BE2C (cell line): ENCODE measurements around the gene SUV39H2.
"Not testable (repeated sequence)": the region's sequence is repeated elsewhere in the genome, so short reads cannot be mapped to it uniquely, and the experiment has no call there.

Experiments
- DNase-seq: peaks from one replicate; pipeline ENCODE4 v3.0.0-alpha.2; 2020
- H3K27me3 ChIP-seq: fragments of 250-450 bp; sonication (Bioruptor Pico); 2 replicates; pipeline ENCODE4 v1.5.1; 2020; ENCODE audit warnings: mild to moderate bottlenecking
- H3K36me3 ChIP-seq: fragments of 250-450 bp; sonication (Bioruptor Pico); 2 replicates; pipeline ENCODE4 v1.5.1; 2020; ENCODE audit warnings: mild to moderate bottlenecking
- H3K4me1 ChIP-seq: fragments of 250-450 bp; sonication (Bioruptor Pico); 2 replicates; pipeline ENCODE4 v1.5.1; 2020
- H3K4me3 ChIP-seq: 2 replicates; pipeline ENCODE4 v1.5.1; 2011; ENCODE audit warnings: low read depth, low read length
- H3K9me3 ChIP-seq: fragments of 250-450 bp; sonication (Bioruptor Pico); 2 replicates; pipeline ENCODE4 v1.5.1; 2020
- TF ChIP-seq, protein P1 (sequence below): IDR thresholded peaks from 2 replicates; pipeline ENCODE4 v1.5.1; 2012; ENCODE audit warnings: mild to moderate bottlenecking, low read depth, low read length

The SUV39H2 gene

GRCh38 chr10:14936584-14936983 is 57.9 kb downstream of the SUV39H2 start:
- no peaks in the 10 kb centered on the region for H3K4me1 ChIP-seq
- no peaks in the 10 kb centered on the region for H3K27me3 ChIP-seq
- TF ChIP-seq, protein P1, sequence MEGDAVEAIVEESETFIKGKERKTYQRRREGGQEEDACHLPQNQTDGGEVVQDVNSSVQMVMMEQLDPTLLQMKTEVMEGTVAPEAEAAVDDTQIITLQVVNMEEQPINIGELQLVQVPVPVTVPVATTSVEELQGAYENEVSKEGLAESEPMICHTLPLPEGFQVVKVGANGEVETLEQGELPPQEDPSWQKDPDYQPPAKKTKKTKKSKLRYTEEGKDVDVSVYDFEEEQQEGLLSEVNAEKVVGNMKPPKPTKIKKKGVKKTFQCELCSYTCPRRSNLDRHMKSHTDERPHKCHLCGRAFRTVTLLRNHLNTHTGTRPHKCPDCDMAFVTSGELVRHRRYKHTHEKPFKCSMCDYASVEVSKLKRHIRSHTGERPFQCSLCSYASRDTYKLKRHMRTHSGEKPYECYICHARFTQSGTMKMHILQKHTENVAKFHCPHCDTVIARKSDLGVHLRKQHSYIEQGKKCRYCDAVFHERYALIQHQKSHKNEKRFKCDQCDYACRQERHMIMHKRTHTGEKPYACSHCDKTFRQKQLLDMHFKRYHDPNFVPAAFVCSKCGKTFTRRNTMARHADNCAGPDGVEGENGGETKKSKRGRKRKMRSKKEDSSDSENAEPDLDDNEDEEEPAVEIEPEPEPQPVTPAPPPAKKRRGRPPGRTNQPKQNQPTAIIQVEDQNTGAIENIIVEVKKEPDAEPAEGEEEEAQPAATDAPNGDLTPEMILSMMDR = no peak
- peaks cover 4% of the 10 kb centered on the region; the same call in 1 of the 2 replicates for H3K36me3 ChIP-seq
- no peak overlapping the region for H3K4me3 ChIP-seq
- H3K9me3 ChIP-seq = no peaks in the 10 kb centered on the region
- no peak for DNase-seq

- H3K4me1 ChIP-seq, DNase-seq, H3K36me3 ChIP-seq: not testable (repeated sequence)
These were observed 60.3 kb downstream of the SUV39H2 start for GRCh38 chr10:14938971-14939370.

DNA sequence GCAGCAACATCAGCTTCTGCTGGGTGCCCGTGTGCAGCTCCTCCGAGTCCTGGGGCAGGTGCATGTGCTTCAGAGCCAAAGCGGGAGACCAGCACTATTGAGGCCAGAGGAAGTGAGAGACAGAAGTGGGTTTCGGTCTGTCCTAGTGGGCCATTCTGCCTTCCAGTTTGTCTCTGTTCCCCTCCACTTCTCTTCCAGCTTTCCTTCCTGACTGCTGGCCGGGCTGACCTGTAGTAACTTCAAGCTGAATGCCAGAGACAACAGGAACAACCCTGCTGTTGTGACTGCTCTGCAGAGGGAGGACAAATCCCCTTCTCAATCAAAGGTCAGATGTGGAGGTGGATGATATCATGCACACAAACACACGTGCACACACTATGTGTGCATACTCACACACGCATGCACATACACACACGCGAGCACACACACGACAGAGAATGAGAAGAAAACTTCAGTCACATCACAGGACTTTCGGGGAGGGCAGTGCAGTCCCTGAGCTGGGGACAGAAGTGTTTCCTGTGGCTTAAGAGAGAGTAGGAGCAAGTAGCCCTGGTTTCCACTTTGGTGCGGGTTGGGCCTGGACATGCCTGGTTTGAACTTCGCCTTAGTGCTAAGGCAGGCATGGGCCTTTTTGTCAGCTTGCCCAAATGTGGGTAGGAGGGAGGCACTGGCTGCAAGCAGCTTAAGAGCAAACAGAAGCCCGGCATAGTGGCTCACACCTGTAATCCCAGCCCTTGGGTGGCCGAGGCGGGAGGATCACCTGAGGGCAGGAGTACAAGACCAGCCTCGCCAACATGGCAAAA is 63.7 kb downstream of the SUV39H2 start:
- not testable (repeated sequence) for DNase-seq, H3K4me3 ChIP-seq, H3K36me3 ChIP-seq, H3K4me1 ChIP-seq, H3K9me3 ChIP-seq, H3K27me3 ChIP-seq

More at GRCh38 chr10:14938971-14939370, 60.3 kb downstream of the SUV39H2 start:
- H3K27me3 ChIP-seq, H3K4me3 ChIP-seq, H3K9me3 ChIP-seq: not testable (repeated sequence)

- not testable (repeated sequence) for H3K27me3 ChIP-seq, H3K4me3 ChIP-seq, H3K9me3 ChIP-seq, H3K4me1 ChIP-seq, H3K36me3 ChIP-seq, DNase-seq
These were observed 64.3 kb downstream of the SUV39H2 start for GRCh38 chr10:14942950-14943338.

DNA sequence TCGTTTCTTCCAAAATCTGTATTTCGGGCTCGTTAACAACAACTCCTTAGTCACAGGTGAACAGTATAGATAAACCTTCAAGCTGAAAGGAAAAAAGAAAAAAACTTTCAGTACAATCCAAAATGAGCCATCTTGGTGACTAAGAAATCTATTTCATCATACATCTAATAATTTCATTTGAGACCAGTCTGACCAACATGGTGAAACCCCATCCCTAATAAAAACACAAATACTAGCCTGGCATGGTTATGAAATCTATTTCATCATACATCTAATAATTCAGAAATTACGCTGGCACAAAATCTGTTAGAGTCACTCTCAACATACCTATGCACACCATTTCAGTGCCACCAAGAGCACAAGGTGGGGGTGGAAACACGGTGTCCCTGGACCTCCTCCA is 66.4 kb downstream of the SUV39H2 start:
- no peaks in the 10 kb centered on the region for H3K27me3 ChIP-seq
- H3K4me1 ChIP-seq = no peaks in the 10 kb centered on the region
- H3K36me3 ChIP-seq = no peaks in the 10 kb centered on the region; the same call in 1 of the 2 replicates
- no peak for DNase-seq
- no peak overlapping the region for H3K4me3 ChIP-seq
- no peaks in the 10 kb centered on the region for H3K9me3 ChIP-seq
- TF ChIP-seq, protein P1 = no peak

DNA sequence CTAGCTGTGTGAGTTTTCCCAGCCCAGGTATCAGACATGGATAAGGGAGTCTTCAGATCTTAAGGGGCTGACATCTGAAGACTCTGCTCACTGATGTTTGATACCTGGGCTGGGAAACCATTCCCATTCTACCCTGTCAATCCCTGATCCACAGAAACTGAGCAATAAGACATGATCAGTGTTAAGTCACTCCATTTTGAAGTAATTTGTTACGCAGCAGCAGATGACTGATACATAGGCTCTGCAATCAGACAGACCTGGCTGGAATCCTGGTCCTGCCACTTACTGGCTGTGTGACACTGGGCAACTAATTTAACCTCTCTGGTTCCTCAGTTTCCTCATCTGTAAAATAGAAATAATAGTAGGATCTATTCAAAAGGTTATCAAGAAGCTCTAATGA is 68.6 kb downstream of the SUV39H2 start:
- H3K27me3 ChIP-seq = no peaks in the 10 kb centered on the region
- no peak for DNase-seq
- no peaks in the 10 kb centered on the region for H3K9me3 ChIP-seq
- TF ChIP-seq, protein P1 = no peak
- H3K36me3 ChIP-seq = no peaks in the 10 kb centered on the region; the same call in 1 of the 2 replicates
- no peaks in the 10 kb centered on the region for H3K4me1 ChIP-seq
- H3K4me3 ChIP-seq = no peak overlapping the region

GRCh38 chr10:14949291-14949690 is 70.6 kb downstream of the SUV39H2 start:
- H3K4me1 ChIP-seq = no peaks in the 10 kb centered on the region
- no peaks in the 10 kb centered on the region for H3K27me3 ChIP-seq
- no peak overlapping the region for H3K4me3 ChIP-seq
- H3K36me3 ChIP-seq = no peaks in the 10 kb centered on the region; the same call in 1 of the 2 replicates
- DNase-seq = no peak
- TF ChIP-seq, protein P1 = no peak
- H3K9me3 ChIP-seq = no peaks in the 10 kb centered on the region
